AG04449 (cell line): ENCODE data around the gene IPO4.

Experiments used
- CTCF ChIA-PET: fragments of 350-600 bp; formaldehyde crosslinking; extraction: SDS; loops from one replicate; lab custom pipeline; 2021; ENCODE audit warnings: antibody characterized with exemption; lab: Yijun Ruan, JAX
- POLR2A ChIA-PET: fragments of 400-600, 350-600 bp; formaldehyde crosslinking; extraction: SDS; loops from one replicate; lab custom pipeline; 2020; ENCODE audit warnings: antibody characterized with exemption, inconsistent platforms; lab: Yijun Ruan, JAX
- DNase-seq: peaks from one replicate; pipeline ENCODE4 v3.0.0-alpha.2; 2010; ENCODE audit warnings: low read depth, low spot score
- H3K4me3 ChIP-seq: 2 replicates; pipeline ENCODE4 v1.5.1; 2011; ENCODE audit warnings: low read depth, mild to moderate bottlenecking, control low read depth, low read length
- TF ChIP-seq, protein P1 (sequence below): IDR thresholded peaks from one replicate; pipeline ENCODE4 v1.5.1; 2011; ENCODE audit warnings: mild to moderate bottlenecking, moderate library complexity, low read length, control low read depth, inconsistent platforms; ENCODE audit not compliant: insufficient read depth; ENCODE audit errors: missing control alignments

The IPO4 gene

DNA sequence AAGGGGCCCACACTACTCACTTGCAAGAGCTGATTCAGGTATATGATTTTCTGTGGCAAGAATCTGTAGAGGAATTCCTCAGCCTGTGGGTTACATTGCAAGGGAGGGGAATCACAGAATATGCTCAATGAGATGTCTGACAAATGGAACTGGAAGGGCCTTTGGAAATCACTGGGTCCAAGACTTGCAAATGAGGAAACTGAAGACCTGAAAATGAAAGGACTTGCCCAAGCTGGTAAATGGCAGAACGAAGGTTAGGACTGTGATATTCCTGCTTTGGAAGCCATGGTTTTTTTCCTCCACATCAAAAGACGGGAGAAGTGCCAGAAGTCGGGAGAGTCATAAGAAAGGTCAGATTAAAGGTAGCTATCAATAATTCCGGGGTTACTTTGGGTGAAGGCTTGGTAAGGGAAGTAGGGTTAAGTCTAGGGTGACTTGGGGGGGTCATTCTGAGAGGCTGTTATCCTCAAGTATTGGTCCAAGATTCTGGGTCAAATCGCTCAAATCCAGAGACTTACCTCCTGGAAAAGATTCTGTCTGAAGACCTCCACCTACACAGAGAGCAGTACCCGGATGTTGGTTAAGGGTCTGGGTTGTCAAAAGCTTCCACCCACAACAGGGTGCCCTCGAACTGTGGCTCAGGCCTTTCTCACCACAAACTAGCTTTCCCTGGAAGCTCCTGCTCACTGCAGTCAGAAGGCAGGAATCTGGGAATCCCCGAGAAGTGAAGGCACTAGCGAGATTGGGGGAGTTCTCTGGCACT is 42.7 kb downstream of the IPO4 start:
- peak overlapping the region; percentile 79 for H3K4me3 ChIP-seq
- DNase-seq: no peak
- POLR2A ChIA-PET: interaction anchor here (0.5 to 2.5 kb wide), 7 partner anchors 10 to 42 kb away, joined by 3 to 14 read pairs (median 5); partner anchors contain the start of genes DCAF11, IPO4, IRF9 and NRL
- TF ChIP-seq, protein P1, sequence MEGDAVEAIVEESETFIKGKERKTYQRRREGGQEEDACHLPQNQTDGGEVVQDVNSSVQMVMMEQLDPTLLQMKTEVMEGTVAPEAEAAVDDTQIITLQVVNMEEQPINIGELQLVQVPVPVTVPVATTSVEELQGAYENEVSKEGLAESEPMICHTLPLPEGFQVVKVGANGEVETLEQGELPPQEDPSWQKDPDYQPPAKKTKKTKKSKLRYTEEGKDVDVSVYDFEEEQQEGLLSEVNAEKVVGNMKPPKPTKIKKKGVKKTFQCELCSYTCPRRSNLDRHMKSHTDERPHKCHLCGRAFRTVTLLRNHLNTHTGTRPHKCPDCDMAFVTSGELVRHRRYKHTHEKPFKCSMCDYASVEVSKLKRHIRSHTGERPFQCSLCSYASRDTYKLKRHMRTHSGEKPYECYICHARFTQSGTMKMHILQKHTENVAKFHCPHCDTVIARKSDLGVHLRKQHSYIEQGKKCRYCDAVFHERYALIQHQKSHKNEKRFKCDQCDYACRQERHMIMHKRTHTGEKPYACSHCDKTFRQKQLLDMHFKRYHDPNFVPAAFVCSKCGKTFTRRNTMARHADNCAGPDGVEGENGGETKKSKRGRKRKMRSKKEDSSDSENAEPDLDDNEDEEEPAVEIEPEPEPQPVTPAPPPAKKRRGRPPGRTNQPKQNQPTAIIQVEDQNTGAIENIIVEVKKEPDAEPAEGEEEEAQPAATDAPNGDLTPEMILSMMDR: no peak
- CTCF ChIA-PET: interaction anchor here (0.9 to 8.8 kb wide), 8 partner anchors 9 to 162 kb away, joined by 3 to 165 read pairs (median 11); partner anchors contain the start of genes CIDEB and IRF9

DNA sequence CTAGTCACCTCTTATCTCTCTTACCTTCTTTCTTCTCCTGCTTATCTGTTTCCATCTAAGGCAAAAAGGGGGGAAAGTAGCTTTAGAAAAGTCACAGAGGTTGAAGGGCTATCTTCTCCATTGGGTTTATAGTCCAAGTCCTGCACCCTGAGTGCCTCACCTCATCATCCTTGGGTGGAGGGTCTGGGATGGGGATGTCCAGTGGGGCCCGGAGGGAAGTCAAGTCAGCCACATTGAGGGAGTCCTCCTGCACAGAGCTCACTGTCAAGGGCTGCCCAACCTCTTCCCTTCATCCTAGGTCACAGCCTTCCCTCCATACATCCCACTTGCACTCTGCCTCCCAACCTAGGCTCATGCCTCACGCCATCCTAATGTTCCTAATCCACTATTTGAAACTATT is 43.4 kb downstream of the IPO4 start:
- peak overlapping the region; percentile 79 for H3K4me3 ChIP-seq
- ChIA-PET CTCF (interaction anchor here (0.9 to 8.8 kb wide), 7 partner anchors 8 to 163 kb away, joined by 4 to 165 read pairs (median 11); partner anchors contain the start of genes CIDEB and IRF9), POLR2A (interaction anchor here (2.5 kb wide), 1 partner anchor 31 kb away, joined by 14 read pairs; the partner anchor contains the start of genes DCAF11 and NRL)
- TF ChIP-seq, protein P1: no peak
- no peak for DNase-seq

DNA sequence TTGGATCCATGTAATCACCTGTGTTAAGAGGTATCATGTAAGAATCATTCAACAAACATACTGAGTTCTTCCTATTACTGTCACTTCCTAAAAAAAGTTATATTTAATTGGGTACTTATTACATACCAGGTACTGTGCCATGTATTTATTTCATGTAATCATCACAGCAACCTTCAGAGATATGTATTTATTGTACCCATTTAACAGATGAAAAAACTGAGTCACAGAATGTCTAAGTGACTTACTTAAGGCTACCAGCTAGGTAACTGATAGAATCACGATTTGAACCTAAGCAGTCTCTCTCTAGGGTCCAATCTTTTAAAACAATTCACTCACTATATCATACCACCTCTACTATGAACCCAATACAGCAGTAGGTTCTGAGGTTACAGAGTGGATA is 44.2 kb downstream of the IPO4 start:
- POLR2A ChIA-PET: no interaction called here
- H3K4me3 ChIP-seq: no peak overlapping the region
- CTCF ChIA-PET: interaction anchor here (1.1 to 4.4 kb wide), 3 partner anchors 17 to 73 kb away, joined by 3 to 22 read pairs (median 4); partner anchors contain the start of gene IRF9
- no peak for DNase-seq
- TF ChIP-seq, protein P1: no peak

DNA sequence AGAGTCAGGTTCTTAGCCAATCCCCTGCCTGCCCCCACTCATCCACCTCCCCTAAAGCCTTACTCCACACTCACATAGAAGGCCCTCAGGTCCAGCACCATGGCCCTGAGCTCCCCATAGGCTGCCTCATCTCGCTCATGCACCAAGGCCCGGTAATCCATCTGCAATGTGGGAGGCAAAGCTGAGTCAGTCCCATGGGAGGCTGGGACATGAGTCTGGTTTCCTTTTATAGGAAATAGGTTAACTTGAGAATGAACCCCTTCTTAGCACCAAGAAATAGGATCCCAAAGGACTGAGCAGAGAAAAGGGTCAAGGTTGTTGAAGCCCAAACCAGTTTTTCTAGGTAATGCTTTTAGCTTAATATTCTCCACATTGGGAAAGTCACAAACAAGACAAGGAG is 45.1 kb downstream of the IPO4 start:
- no peak overlapping the region for H3K4me3 ChIP-seq
- no peak for DNase-seq
- ChIA-PET CTCF (interaction anchor here (0.7 to 4.4 kb wide), 6 partner anchors 17 to 166 kb away, joined by 3 to 22 read pairs (median 4); partner anchors contain the start of genes IRF9 and LTB4R2), POLR2A (no interaction called here)
- TF ChIP-seq, protein P1: no peak

DNA sequence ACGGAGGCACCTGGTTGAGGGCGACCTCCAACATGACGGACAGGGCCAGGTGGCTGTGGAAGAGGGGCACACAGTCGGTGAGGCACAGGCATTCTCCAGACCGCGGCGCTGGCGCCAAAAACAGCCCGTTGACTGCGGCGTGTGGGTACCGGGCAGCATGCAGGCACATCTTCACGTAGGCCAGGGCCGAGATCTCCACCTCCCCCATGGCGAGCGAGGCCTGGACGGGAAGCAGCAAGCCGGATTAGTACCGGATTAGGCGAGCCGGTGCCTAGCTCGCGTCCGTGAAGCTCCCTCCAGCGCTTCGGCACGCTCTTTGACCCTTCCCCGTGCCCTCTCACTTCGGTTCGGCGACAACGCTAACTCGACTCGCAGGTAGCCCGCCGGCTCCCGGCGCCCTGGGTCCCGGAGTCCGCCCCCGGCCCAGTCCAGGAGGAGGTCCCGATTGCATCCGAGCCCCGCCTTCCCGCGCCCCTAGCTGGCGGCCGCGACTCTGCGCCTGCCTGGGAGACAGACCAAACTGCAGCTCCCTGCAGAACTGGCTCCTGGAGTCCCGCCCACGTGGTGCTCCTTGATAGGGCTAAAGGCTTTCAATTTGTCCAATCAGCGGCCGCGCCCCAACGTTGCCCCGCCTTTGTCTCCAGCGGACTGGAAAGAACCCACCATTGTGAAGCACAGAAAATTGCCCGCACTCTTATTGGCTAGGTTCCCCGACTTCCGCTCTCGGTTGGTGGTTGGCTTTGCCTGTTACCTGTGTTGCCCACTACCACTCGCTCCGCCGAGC is 47.3 kb downstream of the IPO4 start, which contains the start of gene EMC9:
TSS of gene EMC9 (minus strand) at position 495 of the 784 bp plus-strand sequence. CDS start at position 208, 287 bp downstream.
- TF ChIP-seq, protein P1: peak; percentile 56
- H3K4me3 ChIP-seq: peak within 1 kb of the TSS; percentile 97
- POLR2A ChIA-PET: interaction anchor here (1.0 to 1.5 kb wide), 7 partner anchors 9 to 158 kb away, joined by 3 to 7 read pairs (median 5); partner anchors contain the start of genes DCAF11, DHRS1, IRF9 and NOP9
- CTCF ChIA-PET: interaction anchor here (0.6 to 2.1 kb wide), 11 partner anchors 14 to 169 kb away, joined by 3 to 15 read pairs (median 4); partner anchors contain the start of genes CIDEB, DCAF11, IRF9 and NRL
- peak; percentile 94 for DNase-seq
